ENCODE measurements around the gene CSTPP1. TPM values are rescaled to one million over a fixed set of nuclear protein-coding genes. Genes with fewer than 3 reads are reported as not detected.
A peak's percentile ranks its signal among the peaks of the same experiment; 100 is the strongest.

CSTPP1 gene
- total RNA-seq, 1 donor from 2014 or later: 31.5 TPM

DNA sequence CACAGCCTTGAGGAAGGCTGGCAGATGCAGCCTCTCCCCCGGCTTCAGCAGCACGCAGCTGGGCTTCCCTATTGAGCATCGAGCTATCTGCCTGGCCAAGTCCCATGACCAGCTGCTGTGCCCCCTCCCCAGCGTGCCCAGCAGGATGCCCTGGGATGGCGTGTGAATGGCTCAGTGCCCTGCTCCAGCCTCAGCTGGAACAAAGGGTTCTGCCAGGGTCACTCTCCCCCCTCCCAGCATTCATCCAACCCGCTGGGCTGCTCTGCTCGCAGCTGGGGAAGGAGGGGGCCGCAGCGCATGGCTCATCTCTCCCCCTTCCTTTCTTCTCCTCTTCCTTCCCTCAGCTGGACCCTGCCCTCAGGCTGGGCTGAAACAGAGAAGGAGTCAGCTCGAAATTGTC lies 32.7 kb upstream of the CSTPP1 start:
- Histone ChIP-seq H3K27me3 (ENCODE audit: control insufficient read depth, insufficient read depth, low read length) (no peaks in the 10 kb centered on the region), H3K36me3 (ENCODE audit: control insufficient read depth, insufficient read depth, low read length) (peaks cover 2% of the 10 kb centered on the region), H3K4me3 (ENCODE audit: low read depth, low read length) (no peak overlapping the region)
- DNase-seq (ENCODE audit: low read depth): no peak
- TF ChIP-seq, protein P1, sequence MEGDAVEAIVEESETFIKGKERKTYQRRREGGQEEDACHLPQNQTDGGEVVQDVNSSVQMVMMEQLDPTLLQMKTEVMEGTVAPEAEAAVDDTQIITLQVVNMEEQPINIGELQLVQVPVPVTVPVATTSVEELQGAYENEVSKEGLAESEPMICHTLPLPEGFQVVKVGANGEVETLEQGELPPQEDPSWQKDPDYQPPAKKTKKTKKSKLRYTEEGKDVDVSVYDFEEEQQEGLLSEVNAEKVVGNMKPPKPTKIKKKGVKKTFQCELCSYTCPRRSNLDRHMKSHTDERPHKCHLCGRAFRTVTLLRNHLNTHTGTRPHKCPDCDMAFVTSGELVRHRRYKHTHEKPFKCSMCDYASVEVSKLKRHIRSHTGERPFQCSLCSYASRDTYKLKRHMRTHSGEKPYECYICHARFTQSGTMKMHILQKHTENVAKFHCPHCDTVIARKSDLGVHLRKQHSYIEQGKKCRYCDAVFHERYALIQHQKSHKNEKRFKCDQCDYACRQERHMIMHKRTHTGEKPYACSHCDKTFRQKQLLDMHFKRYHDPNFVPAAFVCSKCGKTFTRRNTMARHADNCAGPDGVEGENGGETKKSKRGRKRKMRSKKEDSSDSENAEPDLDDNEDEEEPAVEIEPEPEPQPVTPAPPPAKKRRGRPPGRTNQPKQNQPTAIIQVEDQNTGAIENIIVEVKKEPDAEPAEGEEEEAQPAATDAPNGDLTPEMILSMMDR (IDR thresholded peaks at IDR 0.05; ENCODE audit: insufficient read depth, low read length, poor library complexity, severe bottlenecking): no peak

DNA sequence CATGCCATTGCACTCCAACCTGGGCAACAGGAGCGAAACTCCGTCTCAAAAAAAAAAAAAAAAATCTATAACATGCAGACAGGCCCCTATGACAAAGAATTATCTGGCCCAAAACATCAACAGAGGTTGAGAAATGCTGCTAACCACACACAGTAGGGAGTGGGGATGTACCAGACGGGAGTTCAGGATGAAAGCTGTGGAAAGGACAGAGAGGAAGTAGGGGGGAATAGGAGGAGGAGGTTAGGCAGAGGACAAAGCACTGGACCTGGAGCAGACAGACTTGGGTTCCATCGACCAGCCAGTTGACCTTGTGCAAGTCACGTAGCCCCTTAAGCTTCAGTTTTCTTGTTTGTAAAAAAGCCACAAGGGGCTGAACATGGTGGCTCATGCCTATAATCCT lies 30.8 kb upstream of the CSTPP1 start:
- no peak for DNase-seq (ENCODE audit: low read depth)
- no peak overlapping the region for H3K4me3 ChIP-seq (ENCODE audit: low read depth, low read length)
- no peaks in the 10 kb centered on the region for H3K36me3 ChIP-seq (ENCODE audit: control insufficient read depth, insufficient read depth, low read length)
- TF ChIP-seq, protein P1 (IDR thresholded peaks at IDR 0.05; ENCODE audit: insufficient read depth, low read length, poor library complexity, severe bottlenecking): no peak
- no peaks in the 10 kb centered on the region for H3K27me3 ChIP-seq (ENCODE audit: control insufficient read depth, insufficient read depth, low read length)

DNA sequence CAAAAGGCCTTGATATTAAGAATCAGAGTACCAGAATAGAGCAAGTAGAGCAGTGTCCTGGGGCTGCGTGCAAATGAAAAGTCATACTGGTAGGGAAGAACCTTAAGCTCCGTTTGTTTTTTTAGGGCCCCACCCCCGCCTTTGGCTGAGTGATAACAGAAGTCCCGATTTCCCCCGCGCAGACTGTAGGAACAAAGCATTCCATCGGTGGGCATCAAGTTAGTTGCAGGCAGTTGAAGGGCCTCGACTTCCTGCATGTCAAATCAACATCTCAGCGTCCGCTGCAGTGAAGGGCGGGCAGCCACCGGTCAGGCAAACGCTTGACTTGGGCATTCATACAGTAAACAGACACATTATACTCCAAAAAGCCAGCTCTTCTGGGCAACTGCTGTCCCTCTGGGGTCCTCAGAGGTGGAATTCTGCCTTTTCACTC lies 29.9 kb upstream of the CSTPP1 start:
- H3K36me3 ChIP-seq (ENCODE audit: control insufficient read depth, insufficient read depth, low read length): no peaks in the 10 kb centered on the region
- no peak overlapping the region for H3K4me3 ChIP-seq (ENCODE audit: low read depth, low read length)
- no peaks in the 10 kb centered on the region for H3K27me3 ChIP-seq (ENCODE audit: control insufficient read depth, insufficient read depth, low read length)
- TF ChIP-seq, protein P1 (IDR thresholded peaks at IDR 0.05; ENCODE audit: insufficient read depth, low read length, poor library complexity, severe bottlenecking): no peak
- no peak for DNase-seq (ENCODE audit: low read depth)

DNA sequence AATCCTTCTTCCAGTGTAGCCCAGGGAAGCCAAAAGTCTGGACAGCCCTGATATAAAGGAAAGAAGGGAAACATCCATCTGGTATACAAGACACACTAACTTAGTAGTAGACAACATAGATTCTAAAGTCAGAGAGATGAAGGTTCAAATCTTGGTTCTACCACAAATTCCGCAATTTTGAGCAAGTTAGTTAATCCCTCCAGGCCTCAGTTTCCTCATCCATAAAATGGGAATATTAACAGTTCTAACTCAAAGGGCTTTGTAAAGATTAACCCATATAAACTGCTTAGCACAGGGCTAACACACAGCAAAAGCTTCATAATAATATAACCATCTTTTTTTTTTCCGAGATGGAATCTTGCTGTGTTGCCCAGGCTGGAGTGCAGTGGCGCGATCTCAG lies 29.0 kb upstream of the CSTPP1 start:
- TF ChIP-seq, protein P1 (IDR thresholded peaks at IDR 0.05; ENCODE audit: insufficient read depth, low read length, poor library complexity, severe bottlenecking): no peak
- Histone ChIP-seq H3K4me3 (ENCODE audit: low read depth, low read length) (no peak overlapping the region), H3K36me3 (ENCODE audit: control insufficient read depth, insufficient read depth, low read length) (no peaks in the 10 kb centered on the region), H3K27me3 (ENCODE audit: control insufficient read depth, insufficient read depth, low read length) (no peaks in the 10 kb centered on the region)
- no peak for DNase-seq (ENCODE audit: low read depth)

DNA sequence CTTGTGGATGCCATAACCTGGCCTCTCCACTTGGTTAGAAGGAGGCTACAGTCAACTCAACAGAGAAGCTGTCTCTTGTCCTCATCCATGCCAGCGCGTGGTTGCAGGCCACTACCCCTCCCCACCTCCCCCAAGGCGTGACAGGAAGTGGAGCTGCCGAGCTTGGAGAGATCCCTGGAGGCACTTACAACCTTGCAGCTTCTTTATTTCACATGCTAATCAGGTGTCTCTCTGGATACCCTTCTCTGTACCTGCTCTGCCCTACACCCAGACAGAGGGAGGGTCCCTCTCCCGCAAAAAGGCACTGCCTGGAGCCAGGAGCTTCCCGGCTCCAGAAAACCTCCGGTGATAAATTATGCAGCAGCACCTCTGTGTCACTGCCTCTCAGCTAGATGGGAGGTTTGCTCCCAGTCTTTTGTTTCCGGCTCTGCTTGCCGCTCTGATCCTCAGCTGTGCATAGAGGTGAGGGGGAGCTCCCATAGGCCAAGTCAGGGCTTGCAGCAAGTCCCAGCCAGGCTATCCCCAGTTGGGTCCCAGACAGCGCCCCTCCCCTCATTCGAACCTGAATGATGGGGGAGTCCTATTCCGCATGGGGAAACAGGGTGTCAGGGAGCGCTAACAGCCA lies 23.9 kb upstream of the CSTPP1 start:
- DNase-seq (ENCODE audit: low read depth): no peak
- Histone ChIP-seq H3K4me3 (ENCODE audit: low read depth, low read length) (peak overlapping the region; percentile 2), H3K36me3 (ENCODE audit: control insufficient read depth, insufficient read depth, low read length) (no peaks in the 10 kb centered on the region), H3K27me3 (ENCODE audit: control insufficient read depth, insufficient read depth, low read length) (no peaks in the 10 kb centered on the region)
- TF ChIP-seq, protein P1 (IDR thresholded peaks at IDR 0.05; ENCODE audit: insufficient read depth, low read length, poor library complexity, severe bottlenecking): no peak

DNA sequence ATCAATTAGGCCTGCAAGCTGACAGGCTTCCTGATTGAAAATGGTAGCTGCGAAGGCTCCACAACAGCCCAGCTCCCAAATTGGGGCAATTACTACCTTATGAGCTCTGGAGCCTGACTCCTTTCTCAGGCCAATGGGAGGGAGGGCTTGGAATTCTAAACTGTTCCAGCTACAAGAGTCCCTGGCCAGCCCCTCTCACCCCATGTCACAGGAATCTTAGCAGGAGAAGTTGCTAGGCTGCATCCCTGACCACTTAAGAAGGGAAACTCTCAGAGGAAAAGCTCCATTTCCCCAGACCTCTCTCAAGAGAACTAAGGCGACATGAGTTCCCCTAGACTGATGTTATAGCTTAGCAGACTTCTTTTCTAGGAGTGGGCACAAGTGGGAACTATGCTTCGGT lies 23.1 kb upstream of the CSTPP1 start:
- TF ChIP-seq, protein P1 (IDR thresholded peaks at IDR 0.05; ENCODE audit: insufficient read depth, low read length, poor library complexity, severe bottlenecking): no peak
- Histone ChIP-seq H3K36me3 (ENCODE audit: control insufficient read depth, insufficient read depth, low read length) (no peaks in the 10 kb centered on the region), H3K27me3 (ENCODE audit: control insufficient read depth, insufficient read depth, low read length) (no peaks in the 10 kb centered on the region), H3K4me3 (ENCODE audit: low read depth, low read length) (no peak overlapping the region)
- no peak for DNase-seq (ENCODE audit: low read depth)

All from kidney epithelial cell (primary cell).